NCI-H1694 (cell line): ENCODE results near the gene COPS4.

ENCODE experiments used
- DNase-seq: peaks from one replicate; lab custom pipeline; 2025; lab: John Stamatoyannopoulos, UW

COPS4 gene

DNA sequence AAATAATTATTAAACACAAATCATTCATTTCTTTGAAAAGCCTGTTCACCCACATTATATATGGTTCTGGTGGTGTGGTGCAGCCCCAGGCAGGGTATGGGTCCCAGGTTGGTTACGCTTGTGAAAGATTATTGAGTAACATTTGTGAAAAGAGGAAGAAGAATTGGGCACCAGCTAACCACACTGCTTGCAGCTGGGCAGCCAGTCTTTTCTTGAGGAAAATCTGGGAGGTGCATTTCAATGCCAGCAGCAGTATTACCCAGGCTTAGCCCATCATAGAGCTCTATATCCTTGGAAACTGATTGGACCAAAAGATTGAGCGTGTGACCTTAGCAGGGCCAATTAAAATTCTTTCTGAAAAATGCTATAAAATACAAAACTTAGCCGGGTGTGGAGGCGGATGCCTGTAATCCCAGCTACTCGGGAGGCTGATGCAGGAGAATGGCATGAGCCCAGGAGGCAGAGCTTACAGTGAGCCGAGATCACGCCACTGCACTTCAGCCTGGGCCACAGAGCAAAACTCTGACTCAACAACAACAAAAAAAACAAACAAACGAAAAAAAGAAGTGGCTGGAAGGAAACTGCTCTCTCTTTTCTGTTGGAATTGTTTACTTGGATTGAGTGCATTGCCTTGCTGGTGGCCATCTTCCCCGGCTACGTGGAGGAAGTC is 89.3 kb downstream of the COPS4 start:
- DNase-seq, result no peak
